ENCODE results near the gene SYNE3. TPM values are rescaled to one million over a fixed set of nuclear protein-coding genes. Genes with fewer than 3 reads are reported as not detected.
A peak's percentile ranks its signal among the peaks of the same experiment; 100 is the strongest.

The SYNE3 gene
- total RNA-seq, 1 donor from 2014 or later: 2.5 TPM

DNA sequence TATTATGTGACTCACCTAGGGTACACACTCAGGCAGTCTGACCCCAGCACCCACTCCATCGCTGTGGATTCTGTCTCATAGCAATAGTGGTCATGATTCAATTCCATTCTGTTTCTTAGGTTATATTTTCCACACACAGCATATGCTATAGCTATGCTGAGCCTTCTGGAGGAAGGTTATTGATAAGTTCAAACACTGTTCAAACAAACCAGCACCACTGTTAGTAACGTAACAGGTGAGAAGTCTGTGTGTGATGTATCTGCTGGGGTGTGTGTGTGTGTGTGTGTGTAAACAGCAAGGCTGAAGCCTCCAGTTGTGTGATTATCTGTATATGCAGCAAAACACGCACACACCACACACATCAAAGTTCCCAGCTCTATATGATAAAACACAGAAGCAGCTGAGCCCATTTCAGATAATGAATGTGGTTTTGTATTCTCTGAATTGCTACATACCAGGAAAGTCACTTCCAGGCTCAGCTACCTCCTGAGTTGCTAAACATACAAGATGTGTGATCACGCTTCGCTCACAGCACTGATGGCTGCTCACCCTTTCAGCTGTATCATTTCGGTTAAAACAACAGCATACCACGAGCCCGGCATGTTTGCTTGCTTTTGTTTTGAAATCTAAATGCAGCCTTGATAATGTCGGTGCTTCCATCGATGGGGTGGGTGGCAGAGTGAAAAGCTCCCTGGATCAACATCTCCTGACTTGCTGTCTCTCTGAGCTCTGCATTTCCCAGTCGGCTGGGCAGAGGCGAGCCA, 6.8 kb upstream of the SYNE3 start:
- no peaks in the 10 kb centered on the region for H3K27me3 Mint-ChIP-seq (ENCODE audit: low read depth, unreplicated experiment)
- Histone ChIP-seq H3K27ac (ENCODE audit: low read depth, low read length) (peak overlapping the region; percentile 67), H2AFZ (ENCODE audit: low read depth, low read length) (peak overlapping the region; percentile 21), H3K4me2 (ENCODE audit: low read length) (peak overlapping the region; percentile 72), H3K27me3 (ENCODE audit: insufficient read depth, low read length) (no peaks in the 10 kb centered on the region), H3K36me3 (ENCODE audit: insufficient read depth, low read length) (no peaks in the 10 kb centered on the region), H3K79me2 (ENCODE audit: insufficient read depth, low read length) (no peaks in the 10 kb centered on the region), H3K4me1 (ENCODE audit: insufficient read depth, low read length) (peaks cover 56% of the 10 kb centered on the region), H3K9ac (ENCODE audit: low read length) (peak overlapping the region; percentile 43), H4K20me1 (ENCODE audit: insufficient read depth, low read length) (peaks cover 12% of the 10 kb centered on the region), H3K4me3 (ENCODE audit: insufficient read depth, low read depth, low read length) (peak overlapping the region; percentile 8), H3K9me3 (ENCODE audit: insufficient read depth, low read depth, low read length) (no peaks in the 10 kb centered on the region)
- H3K27ac Mint-ChIP-seq (ENCODE audit: unreplicated experiment): peak overlapping the region; percentile 99
- DNase-seq (ENCODE audit: low read depth) (no peak), FAIRE-seq (no peak)
- H3K4me1 Mint-ChIP-seq (ENCODE audit: low read depth, unreplicated experiment): peaks cover 49% of the 10 kb centered on the region
- no peaks in the 10 kb centered on the region for H3K36me3 Mint-ChIP-seq (ENCODE audit: low read depth, unreplicated experiment)
- no peaks in the 10 kb centered on the region for H3K9me3 Mint-ChIP-seq (ENCODE audit: unreplicated experiment)
- TF ChIP-seq CTCF (IDR thresholded peaks at IDR 0.05; ENCODE audit: insufficient read depth, low read depth, low read length) (no peak), EZH2 (IDR thresholded peaks at IDR 0.05; ENCODE audit: insufficient read depth, low read length) (no peak)
- no peak overlapping the region for H3K4me3 Mint-ChIP-seq (ENCODE audit: unreplicated experiment)

- Histone ChIP-seq H4K20me1 (ENCODE audit: insufficient read depth, low read length) (peaks cover 10% of the 10 kb centered on the region), H3K27ac (ENCODE audit: low read depth, low read length) (no peak overlapping the region), H3K79me2 (ENCODE audit: insufficient read depth, low read length) (no peaks in the 10 kb centered on the region), H3K9ac (ENCODE audit: low read length) (no peak overlapping the region), H3K4me3 (ENCODE audit: insufficient read depth, low read depth, low read length) (no peak overlapping the region), H3K9me3 (ENCODE audit: insufficient read depth, low read depth, low read length) (no peaks in the 10 kb centered on the region), H3K27me3 (ENCODE audit: insufficient read depth, low read length) (no peaks in the 10 kb centered on the region), H2AFZ (ENCODE audit: low read depth, low read length) (no peak overlapping the region), H3K36me3 (ENCODE audit: insufficient read depth, low read length) (no peaks in the 10 kb centered on the region), H3K4me2 (ENCODE audit: low read length) (peak overlapping the region; percentile 72), H3K4me1 (ENCODE audit: insufficient read depth, low read length) (peaks cover 59% of the 10 kb centered on the region)
- H3K9me3 Mint-ChIP-seq (ENCODE audit: unreplicated experiment): no peaks in the 10 kb centered on the region
- FAIRE-seq (no peak), DNase-seq (ENCODE audit: low read depth) (no peak)
- peaks cover 55% of the 10 kb centered on the region for H3K4me1 Mint-ChIP-seq (ENCODE audit: low read depth, unreplicated experiment)
- H3K4me3 Mint-ChIP-seq (ENCODE audit: unreplicated experiment): no peak overlapping the region
- H3K27me3 Mint-ChIP-seq (ENCODE audit: low read depth, unreplicated experiment): no peaks in the 10 kb centered on the region
- TF ChIP-seq CTCF (IDR thresholded peaks at IDR 0.05; ENCODE audit: insufficient read depth, low read depth, low read length): no peak
- no peak for TF ChIP-seq EZH2 (IDR thresholded peaks at IDR 0.05; ENCODE audit: insufficient read depth, low read length)
- no peaks in the 10 kb centered on the region for H3K36me3 Mint-ChIP-seq (ENCODE audit: low read depth, unreplicated experiment)
- H3K27ac Mint-ChIP-seq (ENCODE audit: unreplicated experiment): peak overlapping the region; percentile 50
Measured at GRCh38 chr14:95522556-95522955, 6.1 kb upstream of the SYNE3 start.

DNA sequence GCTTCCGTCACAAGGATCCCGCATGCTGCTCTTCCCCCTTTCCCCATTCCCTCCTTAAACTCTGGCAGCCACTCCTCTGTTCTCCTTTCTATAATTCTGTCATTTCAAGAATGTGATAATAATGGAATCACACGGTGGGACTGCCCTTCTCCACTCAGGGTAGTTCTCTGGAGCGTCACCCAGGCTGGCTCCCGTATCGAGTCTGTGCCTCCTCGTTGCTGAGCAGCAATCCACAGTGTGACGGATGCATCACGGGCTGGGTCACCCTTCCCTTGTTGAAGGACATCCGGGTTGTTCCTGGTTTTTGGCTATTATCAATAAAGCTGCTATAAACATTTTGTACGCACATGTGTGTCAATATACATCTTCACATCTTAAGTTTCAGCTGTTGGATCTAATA, 5.7 kb upstream of the SYNE3 start:
- Histone ChIP-seq H3K9me3 (ENCODE audit: insufficient read depth, low read depth, low read length) (no peaks in the 10 kb centered on the region), H3K4me2 (ENCODE audit: low read length) (no peak overlapping the region), H3K4me3 (ENCODE audit: insufficient read depth, low read depth, low read length) (no peak overlapping the region), H2AFZ (ENCODE audit: low read depth, low read length) (no peak overlapping the region), H3K9ac (ENCODE audit: low read length) (no peak overlapping the region), H3K36me3 (ENCODE audit: insufficient read depth, low read length) (no peaks in the 10 kb centered on the region), H3K79me2 (ENCODE audit: insufficient read depth, low read length) (no peaks in the 10 kb centered on the region), H3K27ac (ENCODE audit: low read depth, low read length) (no peak overlapping the region), H3K4me1 (ENCODE audit: insufficient read depth, low read length) (peaks cover 57% of the 10 kb centered on the region), H3K27me3 (ENCODE audit: insufficient read depth, low read length) (no peaks in the 10 kb centered on the region), H4K20me1 (ENCODE audit: insufficient read depth, low read length) (peaks cover 8% of the 10 kb centered on the region)
- FAIRE-seq: no peak
- Mint-ChIP-seq H3K4me1 (ENCODE audit: low read depth, unreplicated experiment) (peaks cover 57% of the 10 kb centered on the region), H3K4me3 (ENCODE audit: unreplicated experiment) (no peak overlapping the region), H3K27ac (ENCODE audit: unreplicated experiment) (peak overlapping the region; percentile 0), H3K36me3 (ENCODE audit: low read depth, unreplicated experiment) (no peaks in the 10 kb centered on the region), H3K27me3 (ENCODE audit: low read depth, unreplicated experiment) (no peaks in the 10 kb centered on the region), H3K9me3 (ENCODE audit: unreplicated experiment) (peaks cover 2% of the 10 kb centered on the region)
- TF ChIP-seq EZH2 (IDR thresholded peaks at IDR 0.05; ENCODE audit: insufficient read depth, low read length) (no peak), CTCF (IDR thresholded peaks at IDR 0.05; ENCODE audit: insufficient read depth, low read depth, low read length) (no peak)
- no peak for DNase-seq (ENCODE audit: low read depth)

All from astrocyte (in vitro differentiated cells and primary cell).